Central memory CD4-positive, alpha-beta T cell (primary cell): ENCODE data around the gene INPP4B.
"Not testable (repeated sequence)": the region's sequence is repeated elsewhere in the genome, so short reads cannot be mapped to it uniquely, and the experiment has no call there.

Experiments
- DNase-seq: peaks from one replicate; pipeline ENCODE4 v3.0.0; 2022

Gene INPP4B

GRCh38 chr4:142663828-142664227 lies 182.3 kb downstream of the INPP4B start:
- DNase-seq = no peak

- DNase-seq = no peak
Observed at GRCh38 chr4:142660728-142661127, 185.4 kb downstream of the INPP4B start.

- no peak for DNase-seq
Observed at GRCh38 chr4:142656178-142656577, 189.9 kb downstream of the INPP4B start.

- no peak for DNase-seq
Observed at GRCh38 chr4:142648378-142648777, 197.7 kb downstream of the INPP4B start.

GRCh38 chr4:142645475-142646108 lies 200.5 kb downstream of the INPP4B start:
- no peak for DNase-seq

- not testable (repeated sequence) for DNase-seq
Observed at GRCh38 chr4:142644628-142645027, 201.5 kb downstream of the INPP4B start.

GRCh38 chr4:142637614-142638013 lies 208.5 kb downstream of the INPP4B start:
- DNase-seq = no peak

- no peak for DNase-seq
Observed at GRCh38 chr4:142631836-142632235, 214.3 kb downstream of the INPP4B start.

- DNase-seq = no peak
Observed at GRCh38 chr4:142615324-142615665, 230.8 kb downstream of the INPP4B start.

GRCh38 chr4:142614621-142615323 lies 231.3 kb downstream of the INPP4B start:
- no peak for DNase-seq

GRCh38 chr4:142607976-142608375 lies 238.1 kb downstream of the INPP4B start:
- no peak for DNase-seq

GRCh38 chr4:142600952-142601351 lies 245.1 kb downstream of the INPP4B start:
- DNase-seq = no peak

GRCh38 chr4:142598132-142598531 lies 248.0 kb downstream of the INPP4B start:
- no peak for DNase-seq

GRCh38 chr4:142596595-142596994 lies 249.5 kb downstream of the INPP4B start:
- no peak for DNase-seq

- no peak for DNase-seq
Observed at GRCh38 chr4:142596121-142596520, 250.0 kb downstream of the INPP4B start.

GRCh38 chr4:142595222-142595871 lies 250.8 kb downstream of the INPP4B start:
- no peak for DNase-seq

- DNase-seq = no peak
Observed at GRCh38 chr4:142585411-142585810, 260.7 kb downstream of the INPP4B start.

GRCh38 chr4:142583708-142584107 lies 262.4 kb downstream of the INPP4B start:
- DNase-seq = no peak

- DNase-seq = no peak
Observed at GRCh38 chr4:142582340-142582739, 263.8 kb downstream of the INPP4B start.

- no peak for DNase-seq
Observed at GRCh38 chr4:142581881-142582280, 264.2 kb downstream of the INPP4B start.

GRCh38 chr4:142579443-142579842 lies 266.7 kb downstream of the INPP4B start:
- DNase-seq = no peak

GRCh38 chr4:142574306-142574705 lies 271.8 kb downstream of the INPP4B start:
- DNase-seq = no peak

- DNase-seq = no peak
Observed at GRCh38 chr4:142572071-142572470, 274.0 kb downstream of the INPP4B start.
